Thyroid gland (tissue), 4 donors: ENCODE data around the gene NRBF2. TPM values are rescaled to one million over a fixed set of nuclear protein-coding genes. Genes with fewer than 3 reads are reported as not detected.
A peak's percentile ranks its signal among the peaks of the same experiment; 100 is the strongest.
"Not testable (repeated sequence)": the region's sequence is repeated elsewhere in the genome, so short reads cannot be mapped to it uniquely, and the experiment has no call there.

Source experiments
- DNase-seq, 2 donors: peaks; one replicate each; pipeline ENCODE4 v3.0.0-alpha.2; 2019
- H3K27ac ChIP-seq, 3 donors: fragments of 200-600 bp; sonication (generic); 1 replicate in 2 of 3; 2 replicates in 1 of 3; pipeline ENCODE4 v1.5.1; 2016 to 2019; ENCODE audit warnings: mild to moderate bottlenecking in 1 of 3, moderate library complexity in 1 of 3
- H3K27me3 ChIP-seq: fragments of 200-600 bp; sonication (generic); one replicate; pipeline ENCODE4 v1.5.1; 2019
- H3K36me3 ChIP-seq, 2 donors: fragments of 200-600 bp; sonication (generic); one replicate each; pipeline ENCODE4 v1.5.1; 2016 to 2019
- H3K4me1 ChIP-seq, 2 donors: fragments of 200-600 bp; sonication (generic); one replicate each; pipeline ENCODE4 v1.5.1; 2017 to 2019
- H3K4me3 ChIP-seq, 3 donors: fragments of 200-600 bp; sonication (generic); replicated peaks in 1 of 3; 1 replicate in 2 of 3; 2 replicates in 1 of 3; pipeline ENCODE4 v1.5.1; 2016; ENCODE audit warnings: mild to moderate bottlenecking in 1 of 3
- H3K9me3 ChIP-seq: fragments of 200-600 bp; sonication (generic); one replicate; pipeline ENCODE4 v1.5.1; 2017
- CTCF ChIP-seq, 6 experiments: fragments of 200-600 bp in 3 of 6; fragments of 450-650 bp in 3 of 6; sonication (generic) in 3 of 6; IDR thresholded peaks; one replicate each; pipeline ENCODE4 v1.5.1; 2016 to 2019; ENCODE audit warnings: antibody characterized with exemption in 6 of 6, mild to moderate bottlenecking in 2 of 6, inconsistent platforms in 1 of 6, moderate library complexity in 1 of 6
- POLR2A ChIP-seq, 2 donors: fragments of 450-650 bp; IDR thresholded peaks; one replicate each; pipeline ENCODE4 v1.6.1; 2017; ENCODE audit warnings: antibody characterized with exemption in 2 of 2, mild to moderate bottlenecking in 2 of 2, moderate library complexity in 1 of 2
- WGBS, 2 donors: methylation state at CpG; one replicate each; pipeline ENCODE4 v1.1.5; 2017; 5-methylcytosine and 5-hydroxymethylcytosine counted together
- intact Hi-C: fragments of 100-400 bp; cut with DNase I; formaldehyde crosslinking; loops from one replicate; pipeline ENCODE4 v1.15.1; 2023
- total RNA-seq, 4 donors: library from RNA; depleted of rRNA; stranded (reverse); fragments of >200 nt; gene quantifications; one replicate each; pipeline ENCODE4 v1.2.3, GENCODE V29; 2016

Gene NRBF2
- 10 to 100 TPM in 3 of 4 donors, 1 to 10 TPM in 1; 9.3 to 25.8 (median 15.2) TPM for total RNA-seq

DNA sequence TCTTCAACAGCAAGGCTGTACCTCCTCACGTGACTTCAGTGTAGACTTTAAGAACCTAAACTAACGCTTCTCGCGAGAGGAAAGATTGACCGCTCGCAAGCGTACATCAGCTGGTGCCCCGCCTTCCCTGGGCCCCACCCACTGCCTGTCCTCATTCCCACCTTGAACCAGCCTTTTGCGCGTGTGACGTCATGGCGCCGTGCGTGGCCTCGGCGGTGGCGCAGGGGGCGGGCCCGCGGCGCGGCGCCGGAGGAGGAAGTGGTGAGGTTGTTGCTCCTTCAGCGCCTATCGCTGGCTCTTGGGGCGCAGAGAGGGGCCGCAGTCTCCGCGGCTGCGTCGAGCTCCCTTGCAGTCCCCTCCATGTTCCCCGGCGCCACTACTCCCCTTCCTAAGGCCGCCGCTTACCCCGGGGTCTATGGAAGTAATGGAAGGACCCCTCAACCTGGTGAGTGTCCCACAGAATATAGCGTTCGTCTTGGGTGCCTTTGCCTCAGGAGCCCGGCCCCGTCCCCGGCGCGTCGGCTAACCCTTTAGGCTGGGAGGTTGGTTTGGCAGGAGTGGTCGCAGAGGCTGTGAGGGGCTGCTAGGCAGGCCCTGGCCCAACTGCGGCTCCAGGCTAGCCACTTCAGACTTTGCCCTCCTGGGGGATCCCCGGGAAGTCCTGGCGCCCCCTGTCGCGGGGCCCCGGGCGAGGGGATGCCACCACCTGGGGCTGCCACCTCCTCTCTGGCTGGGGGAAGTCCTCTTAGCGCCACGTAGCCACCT is at the start of gene NRBF2:
NRBF2 (plus strand) TSS at position 273 of the 765 bp plus-strand sequence; CDS start at position 416, 143 bp downstream.
- H3K36me3 ChIP-seq = no peaks in the 10 kb centered on the region
- peak; percentile 54 to 97 for TF ChIP-seq POLR2A (IDR thresholded peaks at IDR 0.05)
- peak in 1 of 6 experiments; percentile 24 for TF ChIP-seq CTCF (IDR thresholded peaks at IDR 0.05)
- no peaks in the 10 kb centered on the region for H3K27me3 ChIP-seq
- peak within 1 kb of the TSS; percentile 77 to 86 (median 80) for H3K27ac ChIP-seq
- H3K9me3 ChIP-seq = no peaks in the 10 kb centered on the region
- DNase-seq = peak; percentile 98
- intact Hi-C loops = no loop called here
- H3K4me3 ChIP-seq = peak within 1 kb of the TSS; percentile 33 to 83 (median 80)
- peaks cover 25 to 30% of the 10 kb centered on the region in 2 donors for H3K4me1 ChIP-seq
- WGBS, 2 donors = 0 to 1% methylated on average over 14 to 30 of the region's 55 CpGs

- not testable (repeated sequence) for H3K4me1 ChIP-seq, DNase-seq
Measured at GRCh38 chr10:63083406-63083805, 49.7 kb upstream of the NRBF2 start.

GRCh38 chr10:63083904-63084689 is 49.0 kb upstream of the NRBF2 start:
- no peak for TF ChIP-seq POLR2A (IDR thresholded peaks at IDR 0.05)
- TF ChIP-seq CTCF (IDR thresholded peaks at IDR 0.05) = peak; percentile 55 to 92 (median 72)
- H3K27me3 ChIP-seq = no peaks in the 10 kb centered on the region
- no peaks in the 10 kb centered on the region for H3K9me3 ChIP-seq
- H3K36me3 ChIP-seq = no peaks in the 10 kb centered on the region
- H3K4me1 ChIP-seq = no peaks in the 10 kb centered on the region
- DNase-seq = peak; percentile 63 to 72
- intact Hi-C loops = loop anchor here (10.0 kb wide), 3 partner anchors 269 to 639 kb away; partner anchors contain the start of gene EGR2
- H3K27ac ChIP-seq = no peak overlapping the region
- no peak overlapping the region for H3K4me3 ChIP-seq
- 13 to 17% methylated on average over 7 of the region's 7 CpGs for WGBS, 2 donors

More at GRCh38 chr10:63083406-63083805, 49.7 kb upstream of the NRBF2 start:
- not testable (repeated sequence) for H3K9me3 ChIP-seq, H3K27me3 ChIP-seq, H3K36me3 ChIP-seq, H3K4me3 ChIP-seq, H3K27ac ChIP-seq
- intact Hi-C loops = loop anchor here (10.0 kb wide), 3 partner anchors 269 to 639 kb away; partner anchors contain the start of gene EGR2
- 93 to 94% methylated on average over 14 of the region's 14 CpGs for WGBS, 2 donors

DNA sequence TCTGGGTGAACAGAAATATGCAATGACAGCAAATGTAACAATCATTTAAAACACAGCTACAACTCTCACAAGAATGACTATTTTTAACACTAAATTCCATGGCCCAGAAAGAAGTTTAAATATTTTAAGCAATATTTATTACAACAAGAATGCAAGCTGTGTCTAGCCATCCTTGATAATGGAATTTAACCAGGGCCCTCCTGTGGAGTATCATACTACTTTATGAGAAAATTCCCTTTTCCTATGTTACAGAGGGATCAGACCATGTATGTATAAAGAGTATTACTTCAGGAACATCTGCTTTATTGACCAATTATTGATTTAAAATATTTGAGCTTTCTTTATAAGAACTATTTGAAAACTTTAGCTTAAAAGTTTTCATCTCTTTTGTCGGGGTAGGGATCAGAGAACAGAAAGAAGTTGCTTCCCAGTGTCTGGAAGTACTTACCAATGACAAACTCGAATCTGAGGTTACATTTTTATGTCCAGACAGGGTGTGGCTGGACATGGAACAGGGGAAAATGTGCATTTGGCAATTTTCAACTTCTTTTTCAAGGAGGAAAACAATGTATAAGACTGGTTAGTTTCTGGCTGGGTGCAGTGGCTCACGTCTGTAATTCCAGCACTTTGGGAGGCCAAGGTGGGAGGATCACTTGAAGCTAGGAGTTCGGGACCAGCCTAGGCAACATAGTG is 48.3 kb upstream of the NRBF2 start:
- WGBS, 2 donors = 64 to 75% methylated on average over 4 of the region's 4 CpGs
- Histone ChIP-seq H3K9me3 (no peaks in the 10 kb centered on the region), H3K4me1 (no peaks in the 10 kb centered on the region), H3K4me3 (no peak overlapping the region), H3K27ac (no peak overlapping the region), H3K27me3 (no peaks in the 10 kb centered on the region), H3K36me3 (no peaks in the 10 kb centered on the region)
- TF ChIP-seq POLR2A (IDR thresholded peaks at IDR 0.05) (no peak), CTCF (IDR thresholded peaks at IDR 0.05) (no peak)
- no peak for DNase-seq
- intact Hi-C loops = loop anchor here (10.0 kb wide), 3 partner anchors 270 to 640 kb away; partner anchors contain the start of gene EGR2

- WGBS, 2 donors = 83 to 90% methylated on average over 2 of the region's 2 CpGs
- intact Hi-C loops = no loop called here
Measured at GRCh38 chr10:63093227-63093626, 39.9 kb upstream of the NRBF2 start.

More at GRCh38 chr10:63093227-63093626, 39.9 kb upstream of the NRBF2 start:
- no peaks in the 10 kb centered on the region for H3K4me1 ChIP-seq
- no peak for DNase-seq
- TF ChIP-seq POLR2A (IDR thresholded peaks at IDR 0.05) = no peak
- TF ChIP-seq CTCF (IDR thresholded peaks at IDR 0.05) = no peak
- H3K27me3 ChIP-seq = no peaks in the 10 kb centered on the region
- H3K4me3 ChIP-seq = no peak overlapping the region
- H3K36me3 ChIP-seq = no peaks in the 10 kb centered on the region
- H3K27ac ChIP-seq = no peak overlapping the region
- no peaks in the 10 kb centered on the region for H3K9me3 ChIP-seq
